AG04449 (cell line): ENCODE data around the gene JAZF1.
A peak's percentile ranks its signal among the peaks of the same experiment; 100 is the strongest.

Experiments
- CTCF ChIA-PET: fragments of 350-600 bp; formaldehyde crosslinking; extraction: SDS; loops from one replicate; lab custom pipeline; 2021; ENCODE audit warnings: antibody characterized with exemption; lab: Yijun Ruan, JAX
- POLR2A ChIA-PET: fragments of 400-600, 350-600 bp; formaldehyde crosslinking; extraction: SDS; loops from one replicate; lab custom pipeline; 2020; ENCODE audit warnings: antibody characterized with exemption, inconsistent platforms; lab: Yijun Ruan, JAX
- DNase-seq: peaks from one replicate; pipeline ENCODE4 v3.0.0-alpha.2; 2010; ENCODE audit warnings: low read depth, low spot score
- H3K4me3 ChIP-seq: 2 replicates; pipeline ENCODE4 v1.5.1; 2011; ENCODE audit warnings: low read depth, mild to moderate bottlenecking, control low read depth, low read length
- TF ChIP-seq, protein P1 (sequence below): IDR thresholded peaks from one replicate; pipeline ENCODE4 v1.5.1; 2011; ENCODE audit warnings: mild to moderate bottlenecking, moderate library complexity, low read length, control low read depth, inconsistent platforms; ENCODE audit not compliant: insufficient read depth; ENCODE audit errors: missing control alignments

JAZF1 gene

DNA sequence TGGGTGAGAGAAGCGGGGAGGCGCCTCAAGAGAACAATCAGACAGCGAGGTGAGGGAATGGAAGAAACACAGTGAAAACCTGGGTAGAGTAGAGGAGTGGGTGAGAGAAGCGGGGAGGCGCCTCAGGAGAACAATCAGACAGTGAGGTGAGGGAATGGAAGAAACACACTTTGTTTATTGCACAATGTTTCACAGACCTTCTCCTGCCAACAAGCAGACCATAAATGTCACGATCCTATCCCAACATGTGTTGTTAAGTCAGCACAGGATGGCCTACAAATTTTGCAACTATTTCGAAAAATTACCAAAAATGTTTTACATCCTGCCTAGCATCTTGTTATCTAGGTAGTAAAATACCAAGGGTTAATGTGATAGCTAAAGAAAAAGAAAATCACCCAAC is 115.3 kb downstream of the JAZF1 start:
- ChIA-PET CTCF (interaction anchor here (0.5 to 18.9 kb wide), 4 partner anchors 17 to 45 kb away, joined by 3 to 258 read pairs (median 4); no protein-coding TSS in a partner anchor), POLR2A (no interaction called here)
- TF ChIP-seq, protein P1, sequence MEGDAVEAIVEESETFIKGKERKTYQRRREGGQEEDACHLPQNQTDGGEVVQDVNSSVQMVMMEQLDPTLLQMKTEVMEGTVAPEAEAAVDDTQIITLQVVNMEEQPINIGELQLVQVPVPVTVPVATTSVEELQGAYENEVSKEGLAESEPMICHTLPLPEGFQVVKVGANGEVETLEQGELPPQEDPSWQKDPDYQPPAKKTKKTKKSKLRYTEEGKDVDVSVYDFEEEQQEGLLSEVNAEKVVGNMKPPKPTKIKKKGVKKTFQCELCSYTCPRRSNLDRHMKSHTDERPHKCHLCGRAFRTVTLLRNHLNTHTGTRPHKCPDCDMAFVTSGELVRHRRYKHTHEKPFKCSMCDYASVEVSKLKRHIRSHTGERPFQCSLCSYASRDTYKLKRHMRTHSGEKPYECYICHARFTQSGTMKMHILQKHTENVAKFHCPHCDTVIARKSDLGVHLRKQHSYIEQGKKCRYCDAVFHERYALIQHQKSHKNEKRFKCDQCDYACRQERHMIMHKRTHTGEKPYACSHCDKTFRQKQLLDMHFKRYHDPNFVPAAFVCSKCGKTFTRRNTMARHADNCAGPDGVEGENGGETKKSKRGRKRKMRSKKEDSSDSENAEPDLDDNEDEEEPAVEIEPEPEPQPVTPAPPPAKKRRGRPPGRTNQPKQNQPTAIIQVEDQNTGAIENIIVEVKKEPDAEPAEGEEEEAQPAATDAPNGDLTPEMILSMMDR: no peak
- no peak overlapping the region for H3K4me3 ChIP-seq
- DNase-seq: no peak

DNA sequence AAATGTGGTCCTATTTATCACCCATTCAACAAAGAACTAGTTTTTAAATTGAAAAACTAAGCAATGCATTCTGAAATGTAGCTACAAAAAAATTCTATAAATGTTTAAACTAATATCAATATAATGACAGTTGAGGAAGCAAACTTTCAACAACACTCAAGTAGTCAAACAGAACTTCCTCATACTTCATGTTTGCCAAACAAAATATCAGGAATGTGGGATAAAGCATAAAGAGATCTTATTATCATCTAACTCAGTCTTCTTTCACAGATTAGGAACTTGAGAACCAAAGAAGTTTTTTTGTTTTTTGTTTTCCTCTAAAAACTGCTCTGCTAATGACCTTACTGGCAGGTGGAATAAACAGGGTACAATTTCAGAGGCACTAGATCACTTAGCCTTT is 116.2 kb downstream of the JAZF1 start:
- DNase-seq: no peak
- POLR2A ChIA-PET: no interaction called here
- TF ChIP-seq, protein P1: no peak
- no peak overlapping the region for H3K4me3 ChIP-seq
- CTCF ChIA-PET: interaction anchor here (0.7 to 18.9 kb wide), 2 partner anchors 18 to 33 kb away, joined by 4 to 258 read pairs; no protein-coding TSS in a partner anchor

DNA sequence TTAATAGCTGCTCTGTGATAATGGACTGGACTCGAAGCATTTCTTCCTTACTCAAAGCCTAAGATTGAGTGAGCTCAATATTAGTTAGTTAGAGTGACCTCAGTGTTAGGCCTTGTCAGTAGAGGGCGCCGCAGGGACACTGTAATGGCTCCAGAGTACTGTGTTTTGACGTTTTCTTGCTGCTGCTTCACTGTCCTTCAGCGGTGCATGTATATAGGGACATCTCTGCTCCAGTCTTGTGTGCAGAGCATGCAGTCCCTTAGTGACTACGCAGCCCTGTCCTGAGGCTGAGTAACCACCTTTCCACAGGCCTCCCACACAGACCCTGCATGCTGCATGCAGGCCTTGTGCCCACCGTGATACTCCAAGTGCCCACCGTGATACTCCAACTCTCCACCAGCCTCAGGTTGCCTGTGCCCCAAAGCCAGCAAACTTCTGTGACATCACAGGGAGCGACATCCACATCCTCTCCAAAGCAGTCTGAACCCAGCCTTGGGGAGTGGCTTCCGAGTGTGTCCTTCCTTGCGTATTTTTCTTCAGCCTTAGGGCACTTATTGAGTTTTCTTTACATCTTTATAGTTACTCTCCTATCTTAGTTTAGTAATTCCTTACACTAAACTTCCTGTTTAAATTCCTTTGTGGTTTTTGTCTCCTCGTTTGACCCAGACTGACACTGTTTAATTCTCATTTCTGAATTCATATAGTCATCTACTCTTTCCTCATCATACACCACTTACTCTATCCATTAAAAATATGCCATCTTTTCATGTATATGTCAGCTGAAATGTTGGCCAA is 118.2 kb downstream of the JAZF1 start:
- TF ChIP-seq, protein P1: peak; percentile 64
- CTCF ChIA-PET: interaction anchor here (0.5 to 18.9 kb wide), 29 partner anchors 8 to 883 kb away, joined by 3 to 258 read pairs (median 4); no protein-coding TSS in a partner anchor
- POLR2A ChIA-PET: interaction anchor here (0.8 kb wide), 1 partner anchor 796 kb away, joined by 3 read pairs; no protein-coding TSS in a partner anchor
- H3K4me3 ChIP-seq: no peak overlapping the region
- no peak for DNase-seq

DNA sequence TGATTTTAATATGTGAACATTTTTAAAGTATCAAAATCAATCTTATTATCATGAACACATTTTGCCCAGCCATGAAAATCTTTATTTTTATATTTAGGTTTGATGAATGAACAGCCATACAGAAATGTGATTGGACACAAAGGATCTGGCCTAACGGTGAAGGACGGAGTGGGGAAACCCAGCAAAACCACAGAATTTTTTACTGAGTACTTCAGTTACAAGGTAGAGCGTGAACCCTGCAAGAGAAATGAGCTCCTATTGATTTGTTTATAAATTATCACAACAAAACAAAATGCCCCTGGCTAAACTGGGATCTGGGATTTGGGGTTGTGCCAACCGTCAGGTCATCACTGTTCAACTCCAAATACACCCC is 118.8 kb downstream of the JAZF1 start:
- TF ChIP-seq, protein P1: no peak
- no peak overlapping the region for H3K4me3 ChIP-seq
- POLR2A ChIA-PET: interaction anchor here (0.8 kb wide), 1 partner anchor 797 kb away, joined by 3 read pairs; no protein-coding TSS in a partner anchor
- no peak for DNase-seq
- CTCF ChIA-PET: interaction anchor here (0.5 to 18.9 kb wide), 27 partner anchors 8 to 882 kb away, joined by 3 to 258 read pairs (median 4); no protein-coding TSS in a partner anchor

DNA sequence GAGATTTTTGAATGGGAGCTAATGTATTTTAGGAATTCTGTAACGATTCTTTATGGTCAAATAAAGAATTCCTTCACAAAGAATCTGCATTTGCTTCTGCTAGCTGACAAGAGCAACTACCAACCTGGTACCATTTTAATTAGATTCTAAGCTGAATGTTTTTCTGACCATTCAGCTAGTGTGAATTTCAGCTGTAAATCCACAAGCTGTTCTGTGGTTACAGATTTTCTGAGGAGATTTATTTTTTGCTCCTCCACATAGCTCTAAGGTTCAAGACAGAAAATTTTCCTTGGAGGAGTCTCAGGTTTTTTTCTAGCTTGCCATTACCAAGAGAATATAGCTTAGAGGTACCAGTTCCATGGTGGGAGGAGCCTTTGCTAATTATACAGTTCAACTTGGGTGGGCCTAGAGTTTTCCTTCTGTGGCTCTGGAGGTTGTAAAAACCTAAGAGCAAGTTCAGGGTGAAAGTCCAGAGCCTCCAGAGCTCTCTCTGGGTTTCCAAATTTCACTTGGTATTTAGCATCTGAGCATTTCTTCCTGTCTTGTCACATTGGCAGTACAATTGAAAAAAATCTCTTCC is 120.1 kb downstream of the JAZF1 start:
- ChIA-PET CTCF (interaction anchor here (0.7 to 18.9 kb wide), 10 partner anchors 10 to 43 kb away, joined by 3 to 258 read pairs (median 11); no protein-coding TSS in a partner anchor), POLR2A (no interaction called here)
- TF ChIP-seq, protein P1: no peak
- no peak overlapping the region for H3K4me3 ChIP-seq
- no peak for DNase-seq

DNA sequence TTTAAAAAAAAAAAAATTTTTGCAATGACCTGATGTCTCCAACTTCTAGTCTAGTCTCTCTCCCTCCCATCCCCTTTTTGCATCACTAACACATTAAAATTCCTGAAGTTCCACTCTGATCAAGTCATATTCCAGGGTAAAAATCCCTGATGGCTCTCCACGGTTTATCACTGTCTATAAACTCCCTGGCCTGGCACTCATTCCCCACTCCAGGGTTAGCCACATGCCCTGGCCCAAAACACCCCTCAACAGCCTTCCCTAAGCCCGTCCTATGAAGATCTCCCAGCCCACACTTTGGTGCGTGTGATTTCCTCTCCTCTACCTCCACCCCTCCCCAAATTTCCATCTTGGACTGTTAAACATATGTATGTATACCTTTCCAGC is 125.4 kb downstream of the JAZF1 start:
- POLR2A ChIA-PET: interaction anchor here (0.9 kb wide), 1 partner anchor 14 kb away, joined by 5 read pairs; no protein-coding TSS in a partner anchor
- TF ChIP-seq, protein P1: no peak
- H3K4me3 ChIP-seq: no peak overlapping the region
- no peak for DNase-seq
- CTCF ChIA-PET: interaction anchor here (1.0 to 18.9 kb wide), 6 partner anchors 14 to 876 kb away, joined by 3 to 258 read pairs (median 6); no protein-coding TSS in a partner anchor
